Thoracic aorta (tissue), 2 donors: Measurements from ENCODE around the gene SMIM45.

Source experiments
- ATAC-seq: fragments of 150-250 bp; one replicate; pipeline ENCODE4 v1.8.0; 2017; ENCODE audit warnings: low read depth; ENCODE audit not compliant: insufficient number of reproducible peaks, low FRiP score
- DNase-seq: peaks from one replicate; pipeline ENCODE4 v3.0.0-alpha.2; 2020; ENCODE audit warnings: low spot score
- H3K27ac ChIP-seq, 2 donors: fragments of 200-600 bp; sonication (generic); 1 replicate in 1 of 2; 2 replicates in 1 of 2; pipeline ENCODE4 v1.5.1; 2016; ENCODE audit warnings: mild to moderate bottlenecking in 2 of 2, moderate library complexity in 2 of 2
- H3K27me3 ChIP-seq: fragments of 200-600 bp; sonication (generic); replicated peaks from 2 replicates; pipeline ENCODE4 v1.6.0; 2016; ENCODE audit warnings: mild to moderate bottlenecking; ENCODE audit not compliant: insufficient read depth
- H3K36me3 ChIP-seq: fragments of 200-600 bp; sonication (generic); one replicate; pipeline ENCODE4 v1.5.1; 2016
- H3K4me1 ChIP-seq, 2 donors: fragments of 200-600 bp; sonication (generic); 1 replicate in 1 of 2; 2 replicates in 1 of 2; pipeline versions ENCODE4 v1.5.1 to v1.6.0; 2016; ENCODE audit warnings: low read depth in 2 of 2, mild to moderate bottlenecking in 1 of 2; ENCODE audit not compliant: control insufficient read depth in 1 of 2
- H3K4me3 ChIP-seq: fragments of 200-600 bp; sonication (generic); 2 replicates; pipeline ENCODE4 v1.5.1; 2016; ENCODE audit warnings: mild to moderate bottlenecking
- H3K9me3 ChIP-seq: fragments of 200-600 bp; sonication (generic); 2 replicates; pipeline ENCODE4 v1.5.1; 2016
- CTCF ChIP-seq: fragments of 200-600 bp; sonication (generic); IDR thresholded peaks from one replicate; pipeline ENCODE4 v1.5.1; 2019; ENCODE audit warnings: antibody characterized with exemption

SMIM45 gene

GRCh38 chr22:41916745-41917358 is 35.1 kb upstream of the SMIM45 start:
- H3K27ac ChIP-seq = no peak overlapping the region
- H3K9me3 ChIP-seq = no peaks in the 10 kb centered on the region
- peaks cover 20% of the 10 kb centered on the region for H3K27me3 ChIP-seq
- no peak for TF ChIP-seq CTCF
- ATAC-seq (no peak), DNase-seq (no peak)
- no peak overlapping the region for H3K4me3 ChIP-seq
- no peaks in the 10 kb centered on the region for H3K36me3 ChIP-seq
- H3K4me1 ChIP-seq = peaks cover 16 to 33% of the 10 kb centered on the region in 2 donors

GRCh38 chr22:41917375-41917902 is 34.5 kb upstream of the SMIM45 start:
- H3K4me3 ChIP-seq = no peak overlapping the region
- no peaks in the 10 kb centered on the region for H3K9me3 ChIP-seq
- TF ChIP-seq CTCF = no peak
- peaks cover 16 to 33% of the 10 kb centered on the region in 2 donors for H3K4me1 ChIP-seq
- no peaks in the 10 kb centered on the region for H3K36me3 ChIP-seq
- peaks cover 20% of the 10 kb centered on the region for H3K27me3 ChIP-seq
- DNase-seq (no peak), ATAC-seq (no peak)
- no peak overlapping the region for H3K27ac ChIP-seq

- no peak for DNase-seq
- TF ChIP-seq CTCF = no peak
- no peak overlapping the region for H3K27ac ChIP-seq
- H3K9me3 ChIP-seq = no peaks in the 10 kb centered on the region
- no peak for ATAC-seq
- no peak overlapping the region for H3K4me3 ChIP-seq
- H3K27me3 ChIP-seq = peaks cover 15% of the 10 kb centered on the region
- peaks cover 16 to 33% of the 10 kb centered on the region in 2 donors for H3K4me1 ChIP-seq
- H3K36me3 ChIP-seq = no peaks in the 10 kb centered on the region
These were observed 33.8 kb upstream of the SMIM45 start for GRCh38 chr22:41917903-41918791.

GRCh38 chr22:41919357-41920224 is 32.4 kb upstream of the SMIM45 start:
- TF ChIP-seq CTCF = no peak
- DNase-seq = no peak
- Histone ChIP-seq H3K27ac (no peak overlapping the region), H3K36me3 (no peaks in the 10 kb centered on the region), H3K9me3 (no peaks in the 10 kb centered on the region), H3K4me1 (peaks cover 16 to 33% of the 10 kb centered on the region in 2 donors), H3K27me3 (peaks cover 12% of the 10 kb centered on the region), H3K4me3 (peak overlapping the region; percentile 69)
- ATAC-seq = no peak
